ENCODE measurements around the gene ATP6V0E2.

Gene ATP6V0E2

GRCh38 chr7:149831741-149832219 is 42.0 kb upstream of the ATP6V0E2 start:
- Histone ChIP-seq H3K9me2 (ENCODE audit: low read depth, low read length) (no peaks in the 10 kb centered on the region), H4K20me1 (ENCODE audit: insufficient read depth, low read length) (no peaks in the 10 kb centered on the region), H3K4me1 (ENCODE audit: insufficient read depth, low read length, severe bottlenecking) (no peaks in the 10 kb centered on the region), H3K79me2 (ENCODE audit: insufficient read depth, low read length) (no peaks in the 10 kb centered on the region), H2AFZ (ENCODE audit: low read length) (no peak overlapping the region), H3K9ac (ENCODE audit: low read length) (no peak overlapping the region), H3K27ac (ENCODE audit: low read depth, low read length, poor library complexity, severe bottlenecking) (no peak overlapping the region), H3K36me3 (ENCODE audit: insufficient read depth, low read length) (no peaks in the 10 kb centered on the region), H3K9me3 (ENCODE audit: low read length) (no peaks in the 10 kb centered on the region), H3K4me3 (ENCODE audit: low read depth, low read length, poor library complexity, severe bottlenecking) (no peak overlapping the region), H3K27me3 (ENCODE audit: insufficient read depth, low read length) (peaks cover 13% of the 10 kb centered on the region; the same call in 1 of the 2 replicates), H3F3A (ENCODE audit: insufficient read depth, low read length) (no peaks in the 10 kb centered on the region), H3K4me2 (ENCODE audit: low read length) (no peak overlapping the region)
- TF ChIP-seq, protein P1, sequence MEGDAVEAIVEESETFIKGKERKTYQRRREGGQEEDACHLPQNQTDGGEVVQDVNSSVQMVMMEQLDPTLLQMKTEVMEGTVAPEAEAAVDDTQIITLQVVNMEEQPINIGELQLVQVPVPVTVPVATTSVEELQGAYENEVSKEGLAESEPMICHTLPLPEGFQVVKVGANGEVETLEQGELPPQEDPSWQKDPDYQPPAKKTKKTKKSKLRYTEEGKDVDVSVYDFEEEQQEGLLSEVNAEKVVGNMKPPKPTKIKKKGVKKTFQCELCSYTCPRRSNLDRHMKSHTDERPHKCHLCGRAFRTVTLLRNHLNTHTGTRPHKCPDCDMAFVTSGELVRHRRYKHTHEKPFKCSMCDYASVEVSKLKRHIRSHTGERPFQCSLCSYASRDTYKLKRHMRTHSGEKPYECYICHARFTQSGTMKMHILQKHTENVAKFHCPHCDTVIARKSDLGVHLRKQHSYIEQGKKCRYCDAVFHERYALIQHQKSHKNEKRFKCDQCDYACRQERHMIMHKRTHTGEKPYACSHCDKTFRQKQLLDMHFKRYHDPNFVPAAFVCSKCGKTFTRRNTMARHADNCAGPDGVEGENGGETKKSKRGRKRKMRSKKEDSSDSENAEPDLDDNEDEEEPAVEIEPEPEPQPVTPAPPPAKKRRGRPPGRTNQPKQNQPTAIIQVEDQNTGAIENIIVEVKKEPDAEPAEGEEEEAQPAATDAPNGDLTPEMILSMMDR (IDR thresholded peaks at IDR 0.05; ENCODE audit: low read length): no peak
- TF ChIP-seq EZH2 (IDR thresholded peaks at IDR 0.05; ENCODE audit: borderline replicate concordance, low read length): no peak

DNA sequence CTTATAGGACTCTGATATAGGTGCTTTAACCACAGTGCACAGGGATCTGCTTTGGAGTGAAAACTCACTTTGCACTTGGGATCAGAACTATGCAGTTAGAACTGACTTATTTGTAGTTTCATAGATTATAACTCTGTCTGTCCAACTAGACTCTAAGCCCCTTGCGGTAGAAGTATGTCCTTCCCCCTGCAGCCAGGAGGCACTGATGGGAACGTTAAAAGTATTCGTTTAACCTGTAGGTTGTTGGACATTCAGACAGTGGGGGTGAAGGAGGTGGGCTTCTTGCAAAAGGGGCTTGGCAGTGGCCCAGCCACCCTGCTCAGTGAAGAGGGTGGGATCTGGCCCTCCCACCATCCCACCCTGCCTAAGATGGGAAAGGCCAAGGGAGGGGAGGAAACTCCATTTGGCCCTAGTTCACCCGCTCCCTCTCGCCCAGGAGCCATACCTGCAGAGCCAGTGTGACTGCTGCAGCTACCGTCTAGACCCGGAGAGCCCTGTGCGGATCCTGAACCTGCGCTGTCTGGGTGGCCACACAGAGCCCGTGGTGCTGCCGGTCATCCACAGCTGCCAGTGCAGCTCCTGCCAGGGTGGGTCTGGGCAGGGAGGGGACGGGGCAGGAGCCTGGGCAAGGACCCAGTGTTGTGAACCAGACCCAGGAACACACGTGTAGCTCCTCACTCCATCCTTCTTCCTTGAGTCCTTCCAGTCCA is 41.3 kb upstream of the ATP6V0E2 start:
- no peak overlapping the region for H3K4me3 ChIP-seq (ENCODE audit: low read depth, low read length, poor library complexity, severe bottlenecking)
- H3K4me1 ChIP-seq (ENCODE audit: insufficient read depth, low read length, severe bottlenecking): no peaks in the 10 kb centered on the region
- H3K9me2 ChIP-seq (ENCODE audit: low read depth, low read length): no peaks in the 10 kb centered on the region
- no peak overlapping the region for H2AFZ ChIP-seq (ENCODE audit: low read length)
- no peaks in the 10 kb centered on the region for H3K36me3 ChIP-seq (ENCODE audit: insufficient read depth, low read length)
- peaks cover 13% of the 10 kb centered on the region; the same call in 1 of the 2 replicates for H3K27me3 ChIP-seq (ENCODE audit: insufficient read depth, low read length)
- H3K79me2 ChIP-seq (ENCODE audit: insufficient read depth, low read length): no peaks in the 10 kb centered on the region
- no peak overlapping the region for H3K4me2 ChIP-seq (ENCODE audit: low read length)
- H3K9ac ChIP-seq (ENCODE audit: low read length): no peak overlapping the region
- H3K27ac ChIP-seq (ENCODE audit: low read depth, low read length, poor library complexity, severe bottlenecking): no peak overlapping the region
- TF ChIP-seq EZH2 (IDR thresholded peaks at IDR 0.05; ENCODE audit: borderline replicate concordance, low read length): no peak
- TF ChIP-seq, protein P1 (IDR thresholded peaks at IDR 0.05; ENCODE audit: low read length): no peak
- no peaks in the 10 kb centered on the region for H4K20me1 ChIP-seq (ENCODE audit: insufficient read depth, low read length)
- no peaks in the 10 kb centered on the region for H3K9me3 ChIP-seq (ENCODE audit: low read length)
- H3F3A ChIP-seq (ENCODE audit: insufficient read depth, low read length): no peaks in the 10 kb centered on the region

DNA sequence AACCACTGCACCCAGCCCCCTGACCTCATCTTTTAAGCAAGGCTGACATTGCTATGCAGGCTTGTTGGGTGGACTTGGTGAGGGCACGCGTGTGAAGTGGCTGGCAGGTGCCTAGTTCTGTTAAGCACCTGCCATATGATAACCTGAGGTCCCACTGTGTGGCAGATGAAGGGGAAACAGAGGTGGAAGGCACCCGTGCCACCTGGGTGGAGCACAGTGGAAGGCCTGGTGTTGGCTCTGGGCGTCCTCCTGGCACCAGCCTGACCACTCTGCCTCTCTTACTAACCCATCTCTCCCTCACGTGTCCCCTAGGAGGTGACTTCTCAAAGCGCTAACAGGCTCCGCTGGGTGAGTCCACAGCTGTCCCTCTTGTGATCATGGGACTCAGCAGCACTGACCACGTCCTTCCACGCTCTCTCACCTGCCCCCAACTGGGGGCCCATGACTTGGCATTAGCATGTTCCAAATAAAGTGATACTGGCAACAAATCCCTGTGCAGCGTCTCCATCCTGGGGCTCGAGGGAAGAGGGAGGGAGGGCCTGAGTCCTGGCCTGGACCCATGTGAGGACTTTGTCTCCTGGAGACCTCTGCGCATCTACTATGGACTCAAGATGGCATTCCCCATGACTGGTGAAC is 40.2 kb upstream of the ATP6V0E2 start:
- no peaks in the 10 kb centered on the region for H3K9me3 ChIP-seq (ENCODE audit: low read length)
- H3K36me3 ChIP-seq (ENCODE audit: insufficient read depth, low read length): no peaks in the 10 kb centered on the region
- H3K4me3 ChIP-seq (ENCODE audit: low read depth, low read length, poor library complexity, severe bottlenecking): no peak overlapping the region
- H3K79me2 ChIP-seq (ENCODE audit: insufficient read depth, low read length): no peaks in the 10 kb centered on the region
- H3K9ac ChIP-seq (ENCODE audit: low read length): no peak overlapping the region
- H3K4me2 ChIP-seq (ENCODE audit: low read length): no peak overlapping the region
- peaks cover 13% of the 10 kb centered on the region; the same call in 1 of the 2 replicates for H3K27me3 ChIP-seq (ENCODE audit: insufficient read depth, low read length)
- no peak overlapping the region for H2AFZ ChIP-seq (ENCODE audit: low read length)
- H3F3A ChIP-seq (ENCODE audit: insufficient read depth, low read length): no peaks in the 10 kb centered on the region
- peaks cover 4% of the 10 kb centered on the region for H3K4me1 ChIP-seq (ENCODE audit: insufficient read depth, low read length, severe bottlenecking)
- no peak overlapping the region for H3K27ac ChIP-seq (ENCODE audit: low read depth, low read length, poor library complexity, severe bottlenecking)
- TF ChIP-seq, protein P1 (IDR thresholded peaks at IDR 0.05; ENCODE audit: low read length): no peak
- no peak for TF ChIP-seq EZH2 (IDR thresholded peaks at IDR 0.05; ENCODE audit: borderline replicate concordance, low read length)
- no peaks in the 10 kb centered on the region for H3K9me2 ChIP-seq (ENCODE audit: low read depth, low read length)
- H4K20me1 ChIP-seq (ENCODE audit: insufficient read depth, low read length): no peaks in the 10 kb centered on the region

Data from OCI-LY1 (cell line).